HG03457 (cell line): ENCODE data around the gene RPGR.

Experiments used
- ATAC-seq: cut with Tn5 transposase; IDR thresholded peaks from one replicate; pipeline ENCODE4 v1.9.1; 2021; ENCODE audit warnings: moderate number of reproducible peaks; ENCODE audit not compliant: unreplicated experiment

The RPGR gene, protein sequence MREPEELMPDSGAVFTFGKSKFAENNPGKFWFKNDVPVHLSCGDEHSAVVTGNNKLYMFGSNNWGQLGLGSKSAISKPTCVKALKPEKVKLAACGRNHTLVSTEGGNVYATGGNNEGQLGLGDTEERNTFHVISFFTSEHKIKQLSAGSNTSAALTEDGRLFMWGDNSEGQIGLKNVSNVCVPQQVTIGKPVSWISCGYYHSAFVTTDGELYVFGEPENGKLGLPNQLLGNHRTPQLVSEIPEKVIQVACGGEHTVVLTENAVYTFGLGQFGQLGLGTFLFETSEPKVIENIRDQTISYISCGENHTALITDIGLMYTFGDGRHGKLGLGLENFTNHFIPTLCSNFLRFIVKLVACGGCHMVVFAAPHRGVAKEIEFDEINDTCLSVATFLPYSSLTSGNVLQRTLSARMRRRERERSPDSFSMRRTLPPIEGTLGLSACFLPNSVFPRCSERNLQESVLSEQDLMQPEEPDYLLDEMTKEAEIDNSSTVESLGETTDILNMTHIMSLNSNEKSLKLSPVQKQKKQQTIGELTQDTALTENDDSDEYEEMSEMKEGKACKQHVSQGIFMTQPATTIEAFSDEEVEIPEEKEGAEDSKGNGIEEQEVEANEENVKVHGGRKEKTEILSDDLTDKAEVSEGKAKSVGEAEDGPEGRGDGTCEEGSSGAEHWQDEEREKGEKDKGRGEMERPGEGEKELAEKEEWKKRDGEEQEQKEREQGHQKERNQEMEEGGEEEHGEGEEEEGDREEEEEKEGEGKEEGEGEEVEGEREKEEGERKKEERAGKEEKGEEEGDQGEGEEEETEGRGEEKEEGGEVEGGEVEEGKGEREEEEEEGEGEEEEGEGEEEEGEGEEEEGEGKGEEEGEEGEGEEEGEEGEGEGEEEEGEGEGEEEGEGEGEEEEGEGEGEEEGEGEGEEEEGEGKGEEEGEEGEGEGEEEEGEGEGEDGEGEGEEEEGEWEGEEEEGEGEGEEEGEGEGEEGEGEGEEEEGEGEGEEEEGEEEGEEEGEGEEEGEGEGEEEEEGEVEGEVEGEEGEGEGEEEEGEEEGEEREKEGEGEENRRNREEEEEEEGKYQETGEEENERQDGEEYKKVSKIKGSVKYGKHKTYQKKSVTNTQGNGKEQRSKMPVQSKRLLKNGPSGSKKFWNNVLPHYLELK

GRCh38 chrX:38327007-38327774, at the start of gene RPGR:
Gene RPGR, minus strand, starts transcription at chrX:38327509. Its CDS starts 142 bp downstream, at chrX:38327367.
- ATAC-seq: peak; percentile 95

DNA sequence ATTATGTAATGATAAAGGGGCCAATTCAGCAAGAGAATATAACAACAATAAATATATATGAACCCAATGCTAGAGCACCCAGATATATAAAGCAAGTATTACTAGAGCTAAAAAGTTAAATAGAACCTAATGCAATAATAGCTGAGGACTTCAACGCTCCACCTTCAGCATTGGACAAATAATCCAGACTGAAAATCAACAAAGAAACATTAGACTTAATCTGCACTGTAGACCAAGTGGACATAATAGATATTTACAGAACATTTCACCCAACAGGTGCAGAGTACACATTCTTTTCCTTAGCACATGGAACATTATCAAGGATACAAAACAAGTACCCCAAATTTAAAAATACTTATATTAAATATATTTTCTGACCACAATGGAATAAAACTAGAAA, 49.4 kb upstream of the RPGR start:
- ATAC-seq: no peak

DNA sequence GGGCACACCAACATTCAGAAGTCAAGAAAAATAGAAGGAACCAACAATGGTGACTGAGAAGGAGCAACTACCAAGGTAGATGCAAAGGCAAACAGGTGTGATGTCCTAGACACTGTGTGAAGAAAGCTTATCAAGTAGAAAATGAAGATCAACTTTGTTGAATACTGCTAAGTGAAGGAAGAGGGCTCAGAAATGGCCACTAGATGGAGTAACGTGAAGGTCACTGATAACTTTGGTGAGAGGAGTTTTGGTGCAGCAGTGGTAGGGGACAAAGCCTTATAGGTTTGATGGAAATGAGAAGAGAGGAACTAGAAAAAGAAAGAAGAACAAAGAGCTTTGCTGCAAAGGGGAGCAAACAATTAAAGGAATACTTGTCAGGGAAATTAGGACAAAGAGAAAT, 48.6 kb upstream of the RPGR start:
- no peak for ATAC-seq

- ATAC-seq: no peak
These were observed 47.1 kb upstream of the RPGR start for GRCh38 chrX:38374431-38374830.

DNA sequence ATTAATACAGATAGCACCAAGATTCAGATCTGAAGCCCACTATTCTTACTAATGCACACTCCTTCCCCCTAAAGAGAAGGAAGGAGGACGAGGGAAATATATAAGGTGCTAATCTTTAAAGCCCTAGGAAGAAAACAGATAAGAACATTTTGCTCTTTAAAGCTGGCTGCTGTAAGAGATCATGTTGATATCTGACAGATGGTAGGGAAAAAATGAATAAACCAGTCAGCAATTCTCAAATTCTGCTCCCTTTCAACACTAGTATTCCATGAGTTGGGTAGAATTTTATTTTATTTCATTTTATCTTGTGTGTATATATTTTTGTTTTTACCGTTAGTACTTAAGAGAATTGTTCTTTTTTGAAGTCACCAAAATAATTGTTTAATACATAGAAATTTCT, 44.3 kb upstream of the RPGR start:
- no peak for ATAC-seq

- ATAC-seq: no peak
These were observed 41.5 kb upstream of the RPGR start for GRCh38 chrX:38368774-38369173.

- no peak for ATAC-seq
These were observed 38.6 kb upstream of the RPGR start for GRCh38 chrX:38365954-38366353.

DNA sequence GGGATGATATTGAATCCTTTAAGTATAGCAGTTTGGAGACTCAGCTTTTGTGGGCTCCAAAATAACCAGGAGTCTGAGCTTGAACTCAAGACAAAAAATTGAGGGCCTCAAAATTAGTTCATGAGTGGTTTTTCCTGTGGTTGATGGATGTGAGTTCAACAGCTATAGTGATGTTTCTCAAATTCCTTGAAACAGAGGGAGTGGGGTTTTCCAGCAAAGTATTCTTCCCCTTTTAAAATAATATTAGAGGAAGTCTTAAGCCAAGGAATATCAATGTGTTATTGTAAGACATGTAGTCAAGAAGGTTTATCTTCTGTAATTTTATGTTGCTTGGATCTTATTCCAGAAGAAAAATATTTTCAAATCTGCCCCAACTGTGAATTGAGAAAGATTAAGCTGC, 35.7 kb upstream of the RPGR start:
- ATAC-seq: no peak

DNA sequence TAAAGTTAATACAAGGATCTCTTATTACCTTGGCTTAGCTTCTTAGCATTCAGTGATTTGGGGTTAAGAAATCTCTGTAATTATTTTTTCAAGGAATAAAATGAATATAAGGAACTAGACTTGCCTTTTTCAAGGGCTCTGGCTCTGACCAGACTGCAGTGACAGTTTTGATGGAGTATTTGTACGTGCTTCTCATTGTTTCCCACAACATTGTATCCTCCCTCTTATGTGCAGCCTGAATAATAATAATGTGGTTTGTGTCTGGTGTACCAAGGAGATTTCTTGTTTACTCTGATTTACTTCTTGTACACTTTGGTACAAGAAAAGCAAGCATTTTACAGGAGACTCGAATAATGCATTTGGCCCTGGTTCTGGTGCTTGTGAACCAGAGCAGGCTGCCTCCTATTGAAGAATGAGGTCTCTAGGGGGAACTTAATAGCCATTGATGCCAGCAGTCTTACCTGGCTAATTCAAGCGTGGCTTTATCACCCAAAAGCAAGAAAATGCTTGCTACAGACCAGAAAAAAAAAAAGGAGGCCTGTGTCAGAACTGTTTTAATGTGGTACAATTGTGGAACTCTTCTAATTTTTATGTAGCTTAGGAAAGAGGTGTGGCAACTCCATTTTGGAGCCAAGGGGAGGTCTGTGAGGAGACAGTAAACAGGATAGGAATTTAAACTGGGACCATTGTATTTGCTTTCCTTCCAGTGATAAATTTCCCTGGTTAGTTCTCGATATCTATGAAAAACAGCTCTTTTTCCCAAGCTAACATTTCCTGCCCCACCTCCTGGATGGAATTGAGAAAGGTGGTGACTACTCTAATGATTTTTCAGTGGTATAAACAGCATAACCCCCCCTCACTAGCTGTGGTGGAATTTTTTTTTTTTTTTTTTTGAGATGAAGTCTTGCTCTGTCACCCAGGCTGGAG, 30.7 kb upstream of the RPGR start:
- no peak for ATAC-seq

GRCh38 chrX:38356401-38356800, 29.1 kb upstream of the RPGR start:
- no peak for ATAC-seq

DNA sequence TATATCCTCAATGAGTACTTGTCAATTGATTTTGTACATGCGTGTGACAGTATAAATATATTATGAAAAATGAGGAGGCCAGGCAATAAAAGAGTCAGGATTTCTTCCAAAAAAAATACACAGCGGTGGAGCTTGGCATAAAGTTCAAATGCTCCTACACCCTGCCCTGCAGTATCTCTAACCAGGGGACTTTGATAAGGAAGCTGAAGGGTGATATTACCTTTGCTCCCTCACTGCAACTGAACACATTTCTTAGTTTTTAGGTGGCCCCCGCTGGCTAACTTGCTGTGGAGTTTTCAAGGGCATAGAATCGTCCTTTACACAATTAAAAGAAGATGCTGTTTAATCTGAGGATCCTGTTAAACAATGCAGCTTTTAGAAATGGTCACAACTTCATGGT, 25.1 kb upstream of the RPGR start, which contains the start of gene OTC:
TSS of gene OTC (plus strand) at position 243 of the 400 bp plus-strand sequence. CDS start at position 336, 93 bp downstream.
- ATAC-seq: no peak

DNA sequence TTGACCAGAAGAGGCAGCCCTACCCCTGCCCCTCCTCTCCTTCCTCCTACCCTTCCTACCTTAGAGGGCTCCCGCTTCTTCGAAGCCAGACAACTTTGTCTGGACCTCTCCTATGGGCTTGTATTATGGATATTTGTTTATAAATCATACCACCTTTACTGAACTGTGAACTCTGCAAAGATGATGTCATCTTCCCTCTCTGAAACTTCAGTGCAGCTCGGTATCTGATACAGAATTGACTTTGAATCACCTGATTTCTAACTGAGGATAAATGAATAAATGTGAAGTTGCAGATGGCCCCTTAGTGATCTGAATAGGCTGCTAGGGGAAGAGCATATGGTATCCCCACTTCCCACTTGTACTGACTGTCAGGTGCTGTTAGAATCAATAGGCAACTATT, 24.0 kb upstream of the RPGR start:
- no peak for ATAC-seq

DNA sequence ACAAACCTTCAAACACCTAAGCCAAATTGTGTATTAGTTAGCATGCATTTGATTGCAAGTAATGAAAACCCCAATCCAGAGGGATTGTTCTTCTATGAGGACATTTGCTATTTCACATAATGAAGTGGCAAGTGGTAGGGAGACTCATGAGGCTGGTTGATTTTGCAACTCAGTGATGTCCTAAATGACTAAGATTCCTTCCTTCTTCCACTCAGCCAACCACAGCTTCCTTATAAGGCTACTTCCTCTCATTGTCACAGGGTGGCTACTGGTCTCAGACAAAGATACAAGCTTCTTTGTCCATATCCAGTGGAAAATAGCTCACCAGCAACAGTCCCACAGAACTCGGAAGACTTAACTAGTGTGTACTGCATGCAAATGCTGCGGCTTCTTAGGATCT, 19.8 kb upstream of the RPGR start:
- no peak for ATAC-seq

DNA sequence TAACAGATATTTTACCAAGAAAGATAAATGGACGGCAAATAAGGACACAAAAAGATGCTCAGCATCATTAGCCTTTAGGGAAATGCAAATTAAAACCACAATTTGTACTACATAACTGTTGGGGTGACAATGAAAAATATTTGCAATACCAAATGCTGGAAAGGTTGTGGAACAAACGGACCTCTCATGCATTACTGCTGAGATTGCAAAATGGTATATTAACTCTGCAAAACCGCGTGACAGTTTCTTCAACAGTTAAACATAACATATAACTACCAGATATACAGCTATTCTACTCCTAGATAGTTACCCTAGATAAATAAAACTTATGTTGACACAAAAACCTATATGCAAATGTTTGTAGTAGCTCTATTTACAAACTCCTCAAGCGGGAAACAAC, 18.8 kb upstream of the RPGR start:
- no peak for ATAC-seq

DNA sequence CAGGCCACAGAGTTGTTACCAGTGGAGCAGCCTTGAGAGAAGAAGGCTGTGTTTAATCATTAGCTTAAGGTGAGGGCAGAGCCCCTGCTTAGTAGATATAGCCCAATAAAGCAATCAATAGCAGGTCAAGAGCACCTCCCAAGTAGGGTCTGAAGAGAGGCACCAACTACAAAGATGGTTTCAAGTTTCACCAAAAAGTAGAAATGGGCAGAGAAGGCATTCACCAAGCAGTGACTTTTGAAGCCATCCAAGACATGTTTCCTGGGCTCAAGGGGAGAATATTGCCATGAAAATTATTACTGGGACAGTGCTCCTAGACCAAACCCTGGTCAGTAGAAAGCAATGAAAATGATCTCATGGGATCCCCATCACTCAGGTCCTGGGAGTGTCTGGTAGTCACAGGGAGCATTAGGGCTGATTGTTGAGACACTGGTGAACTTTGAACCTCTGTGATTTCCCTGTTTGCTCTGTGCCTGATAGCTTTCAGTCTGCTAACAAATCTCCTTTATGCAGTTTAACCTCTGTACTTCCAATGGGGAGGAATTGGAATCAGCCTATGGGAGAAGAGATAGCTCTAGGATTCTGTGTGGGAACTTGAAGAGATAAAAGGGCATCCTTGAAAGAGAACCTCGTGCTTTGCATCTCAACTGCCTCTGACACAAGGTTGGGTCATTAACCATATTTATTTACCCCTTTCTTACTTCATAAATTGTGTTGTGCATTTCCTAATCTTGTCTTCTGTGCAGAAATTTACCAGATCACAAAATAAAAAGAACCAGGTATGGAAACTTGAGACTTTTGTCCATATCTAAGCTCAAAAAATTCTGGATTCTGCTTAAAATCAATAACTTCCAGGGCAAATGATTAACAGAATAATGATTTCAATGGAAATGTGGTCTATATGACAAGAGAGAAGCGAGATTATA, 15.8 kb upstream of the RPGR start:
- no peak for ATAC-seq

- no peak for ATAC-seq
These were observed 14.1 kb upstream of the RPGR start for GRCh38 chrX:38341442-38341841.

DNA sequence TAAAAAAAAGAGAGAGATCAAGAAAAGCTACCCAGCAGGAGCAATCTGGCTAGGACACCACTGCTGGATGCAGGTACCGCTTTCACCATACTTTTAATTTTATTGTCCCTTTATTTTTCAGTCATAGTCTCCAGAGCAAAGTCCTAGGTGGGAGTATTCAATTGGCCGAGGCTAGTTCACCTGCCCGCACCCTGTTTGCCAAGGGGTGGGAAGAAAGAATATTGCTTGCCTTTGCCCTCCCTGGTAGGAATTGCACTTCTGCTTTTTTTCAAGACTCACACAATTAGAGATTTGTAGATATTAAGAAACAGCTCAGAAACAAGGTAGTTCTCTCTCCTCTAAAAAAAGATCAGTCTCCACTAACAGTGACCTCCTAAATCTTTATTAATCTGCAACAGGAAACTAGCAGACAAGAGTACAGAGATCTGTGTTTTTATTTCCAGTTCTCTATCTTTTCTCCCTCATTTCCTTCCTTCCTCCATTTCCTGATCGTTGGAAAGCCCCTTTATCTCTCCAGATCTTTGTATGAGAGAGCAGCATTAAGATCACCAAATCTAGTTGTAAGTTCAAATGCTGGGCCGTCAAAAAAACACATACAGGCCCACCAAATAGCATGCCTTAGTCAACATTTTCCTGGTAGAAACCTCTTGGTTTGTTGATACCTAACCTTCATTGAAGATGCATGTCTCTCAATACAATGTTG, 9.4 kb upstream of the RPGR start:
- ATAC-seq: no peak

DNA sequence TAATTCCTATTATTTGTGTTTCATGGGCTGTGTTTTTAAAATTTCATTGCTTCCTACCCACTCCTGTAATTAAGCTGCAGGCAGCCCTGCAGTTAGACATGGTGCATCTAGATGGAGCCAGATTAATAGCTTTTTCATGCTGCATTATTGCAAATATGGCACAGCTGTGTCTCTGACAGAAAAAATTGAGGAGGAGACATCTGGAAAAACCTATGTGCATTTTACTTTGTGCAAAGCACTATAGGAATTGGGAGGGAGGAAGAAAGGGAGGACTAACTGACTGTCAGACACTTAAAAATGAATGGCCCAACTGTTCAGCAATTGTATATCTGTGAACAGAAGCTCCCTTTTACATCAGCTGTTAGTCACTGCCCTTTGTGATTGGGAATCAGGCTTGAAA, 8.1 kb upstream of the RPGR start:
- no peak for ATAC-seq
